Hematopoietic multipotent progenitor cell treated with erythropoietin and hydrocortisone succinate and interleukin-3 and kit ligand, for 17 days (in vitro differentiated cells): ENCODE data around the gene GBF1.

Source experiments
- DNase-seq: peaks from one replicate; pipeline ENCODE4 v3.0.0-alpha.2; 2015; ENCODE audit warnings: low spot score

Gene GBF1

DNA sequence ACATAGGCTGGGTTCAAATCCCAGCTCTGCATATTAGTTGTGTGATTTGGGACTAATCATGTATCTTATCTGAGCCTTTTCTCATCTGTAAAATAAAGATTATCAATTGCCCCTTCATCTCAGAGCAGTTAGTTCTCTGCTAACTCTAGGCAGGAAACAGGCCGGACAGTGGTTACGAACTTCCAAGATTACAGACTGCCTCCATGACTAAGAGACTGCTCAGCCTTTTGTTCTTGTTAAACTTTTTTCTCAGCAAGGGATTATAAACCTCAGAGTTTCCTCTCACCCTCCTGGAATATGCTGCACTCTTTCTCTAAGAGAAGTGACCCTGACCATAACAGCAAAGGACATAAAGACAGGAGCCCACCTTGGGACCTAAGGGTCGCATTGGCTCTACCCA, 97.6 kb downstream of the GBF1 start:
- DNase-seq, result no peak

DNA sequence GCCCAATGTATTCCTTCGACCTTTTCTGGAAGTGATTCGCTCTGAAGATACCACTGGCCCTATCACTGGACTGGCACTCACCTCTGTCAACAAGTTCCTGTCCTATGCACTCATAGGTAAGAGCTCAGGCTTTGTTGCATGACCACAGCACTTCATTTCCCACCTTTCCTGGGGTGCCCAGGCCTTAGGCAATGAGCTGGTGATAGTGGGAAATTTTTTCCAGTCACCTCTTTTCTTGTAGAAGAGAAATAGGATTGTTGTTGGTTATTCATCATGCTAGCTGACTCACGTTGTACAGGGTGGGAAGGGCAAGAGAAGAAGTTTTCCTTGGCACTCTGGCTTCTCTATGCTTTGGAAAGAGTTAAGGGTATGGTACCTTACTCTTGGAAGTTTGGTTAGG, 98.7 kb downstream of the GBF1 start:
- no peak for DNase-seq

DNA sequence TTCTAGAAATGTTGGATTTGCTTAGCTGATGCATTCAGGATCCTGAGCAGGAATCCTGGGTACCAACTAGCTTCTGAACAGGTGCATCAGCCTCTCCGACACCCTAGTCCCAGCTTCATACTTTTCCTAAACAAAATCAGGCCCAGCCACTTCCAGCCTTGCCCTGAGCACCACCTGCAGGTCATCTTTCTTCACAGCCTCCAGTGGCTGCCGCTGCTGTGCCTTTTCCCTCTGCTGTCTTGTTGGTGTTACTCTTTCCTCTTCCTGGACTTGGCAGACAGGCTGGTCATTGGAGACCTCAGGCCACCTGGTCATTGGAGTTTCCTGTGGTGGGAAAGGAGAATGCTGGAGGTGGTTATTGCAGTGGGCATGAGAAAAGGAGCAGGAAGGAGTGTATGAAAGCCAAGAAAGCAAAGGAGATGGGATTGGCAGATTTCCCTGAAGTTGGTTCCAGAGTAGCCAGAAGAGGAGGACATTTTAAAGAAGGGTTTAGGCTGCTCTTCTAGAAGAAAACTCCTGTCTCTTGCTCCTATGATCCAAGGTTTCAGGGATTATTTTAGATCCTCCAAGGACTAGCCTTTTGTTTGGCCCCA, 102.0 kb downstream of the GBF1 start:
- DNase-seq, result peak; percentile 36

DNA sequence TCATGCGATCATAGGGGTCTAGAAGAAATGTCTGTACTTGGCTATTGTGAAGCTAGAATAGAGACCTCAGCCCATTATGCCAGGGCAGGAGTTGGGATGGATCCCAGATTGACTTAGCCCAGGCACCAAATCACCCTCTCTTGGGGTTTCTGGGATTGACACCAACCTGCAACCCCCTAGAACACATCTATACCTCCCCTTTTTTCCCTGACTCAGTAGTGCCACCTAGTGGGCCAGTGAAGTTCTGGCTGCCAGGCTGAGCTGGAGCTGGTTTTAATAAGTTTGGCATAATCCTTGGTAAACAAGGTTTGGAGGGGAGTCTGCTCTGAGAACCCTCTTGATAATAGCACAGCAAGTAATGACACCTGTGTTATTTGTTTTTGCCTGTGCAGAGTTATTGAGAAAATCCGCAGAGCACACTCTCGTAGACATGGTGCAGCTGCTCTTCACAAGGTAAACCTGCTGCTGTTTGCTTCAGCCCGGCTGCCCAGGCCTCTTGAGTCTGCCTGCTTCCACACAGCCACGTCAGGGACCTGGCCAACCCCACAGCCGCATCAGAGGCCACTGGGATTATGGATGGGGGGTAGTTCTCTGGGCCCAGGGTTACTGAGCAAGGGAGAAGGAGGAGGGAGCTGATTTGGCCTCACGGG, 106.9 kb downstream of the GBF1 start:
- peak; percentile 85 for DNase-seq

DNA sequence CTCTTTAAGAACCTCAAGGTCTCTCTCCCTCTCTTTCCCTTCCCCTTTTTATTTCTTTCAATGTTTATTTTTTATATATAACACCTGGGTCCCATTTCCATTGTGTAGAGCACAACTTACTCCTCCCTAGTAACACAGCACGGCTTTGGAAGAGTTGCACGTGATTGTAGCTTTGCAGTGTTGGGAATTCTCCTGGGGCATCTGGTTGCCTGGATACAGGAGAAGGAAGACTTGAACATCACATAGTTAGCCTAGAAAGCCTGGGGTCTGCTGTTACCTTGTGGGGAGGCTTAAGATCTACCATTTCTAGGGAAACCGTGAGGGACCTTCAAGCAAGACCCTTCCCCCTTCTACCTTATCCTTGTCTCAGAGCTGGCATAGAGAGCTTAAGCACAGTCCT, 109.1 kb downstream of the GBF1 start:
- no peak for DNase-seq

DNA sequence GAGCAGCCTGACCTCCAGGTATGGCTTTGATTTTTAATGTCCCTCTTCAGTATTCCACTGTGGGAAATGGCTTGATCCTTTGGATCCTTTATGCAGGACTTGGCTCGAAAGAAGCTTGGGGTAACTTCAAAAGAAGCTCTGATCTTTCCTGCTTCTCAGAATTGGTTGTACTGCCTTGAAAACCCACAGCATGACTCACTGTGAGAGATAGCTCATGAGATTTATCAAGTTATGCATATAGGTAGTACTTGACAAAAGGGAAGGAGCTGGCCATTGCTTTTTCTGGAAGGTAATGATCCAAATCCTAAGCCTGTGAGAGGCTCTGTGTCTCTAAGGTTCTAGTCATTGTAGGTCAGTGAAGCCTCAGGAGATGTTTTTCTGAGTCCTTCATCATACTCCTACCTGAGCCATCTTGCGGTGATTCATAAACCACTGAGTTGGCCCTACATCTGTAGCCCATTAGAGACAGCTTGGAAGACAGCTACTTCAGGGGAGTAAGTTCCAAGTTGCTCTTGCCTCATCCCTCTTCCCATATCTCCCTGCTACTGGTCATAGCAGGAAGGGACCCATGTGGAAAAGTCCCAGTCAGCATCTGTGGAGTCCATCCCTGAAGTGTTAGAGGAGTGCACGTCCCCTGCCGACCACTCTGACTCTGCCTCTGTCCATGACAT, 113.5 kb downstream of the GBF1 start:
- DNase-seq, result no peak

DNA sequence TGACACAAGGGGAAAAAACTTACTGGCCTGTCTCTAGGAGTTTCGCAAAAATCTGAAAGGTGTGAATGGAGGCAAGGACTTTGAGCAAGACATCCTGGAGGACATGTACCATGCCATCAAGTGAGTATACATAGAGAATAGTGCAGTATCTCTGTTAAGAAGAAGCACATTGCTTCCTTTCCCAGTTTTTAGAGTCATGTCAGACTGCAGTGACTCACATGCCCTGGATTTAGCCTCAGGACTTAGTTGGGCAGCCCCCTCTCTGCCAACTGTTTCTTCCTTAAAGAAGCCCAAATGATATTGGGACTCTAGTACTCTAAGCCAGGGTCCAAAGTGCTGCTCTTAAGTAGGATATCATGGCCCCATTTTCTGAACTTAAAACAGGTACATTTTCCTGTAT, 122.1 kb downstream of the GBF1 start:
- no peak for DNase-seq

DNA sequence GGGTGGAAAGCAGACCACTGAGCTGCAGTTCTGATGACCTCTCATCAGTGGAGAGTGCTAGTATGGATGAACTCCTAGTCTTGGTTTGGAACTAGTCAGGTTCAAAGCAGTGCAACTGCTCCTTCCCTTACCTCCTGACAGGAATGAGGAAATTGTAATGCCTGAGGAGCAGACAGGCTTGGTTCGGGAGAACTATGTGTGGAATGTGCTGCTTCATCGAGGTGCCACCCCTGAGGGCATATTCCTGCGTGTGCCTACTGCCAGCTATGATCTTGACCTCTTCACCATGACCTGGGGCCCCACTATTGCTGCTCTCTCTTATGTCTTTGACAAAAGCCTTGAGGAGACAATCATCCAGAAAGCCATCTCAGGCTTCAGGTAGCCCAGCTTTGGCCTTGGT, 122.7 kb downstream of the GBF1 start:
- no peak for DNase-seq

DNA sequence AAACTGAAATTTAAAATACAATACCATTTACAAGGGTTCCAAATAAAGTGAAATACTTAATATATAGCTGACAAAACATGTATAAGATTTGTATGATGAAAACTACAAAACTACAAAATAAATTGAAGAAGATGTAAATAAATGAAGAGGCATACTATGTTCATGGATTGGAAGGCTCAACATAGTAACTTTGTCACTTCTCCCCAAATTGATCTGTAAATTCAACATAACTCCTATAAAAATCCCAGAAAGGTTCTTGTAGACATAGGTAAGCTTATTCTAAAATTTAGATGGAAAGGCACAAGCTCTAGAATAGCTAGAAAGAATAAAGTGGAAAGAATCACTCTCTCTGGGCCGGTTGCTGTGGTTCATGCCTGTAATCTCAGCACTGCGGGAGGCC, 126.0 kb downstream of the GBF1 start:
- DNase-seq, result no peak

DNA sequence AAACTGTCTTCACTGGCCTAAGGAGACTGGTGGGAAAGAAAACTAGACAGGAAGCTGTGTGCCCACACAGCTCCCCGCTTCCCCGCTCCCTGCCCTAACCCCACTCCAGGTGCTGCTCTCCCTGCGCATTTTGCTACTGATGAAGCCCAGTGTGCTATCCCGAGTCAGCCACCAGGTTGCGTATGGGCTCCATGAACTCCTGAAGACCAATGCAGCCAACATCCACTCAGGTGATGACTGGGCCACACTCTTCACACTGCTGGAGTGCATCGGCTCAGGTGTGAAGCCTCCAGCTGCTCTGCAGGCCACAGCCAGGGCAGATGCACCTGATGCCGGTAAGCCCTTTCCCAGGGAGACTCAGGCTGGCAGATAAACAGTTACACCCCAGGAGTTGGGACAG, 129.9 kb downstream of the GBF1 start:
- no peak for DNase-seq

DNA sequence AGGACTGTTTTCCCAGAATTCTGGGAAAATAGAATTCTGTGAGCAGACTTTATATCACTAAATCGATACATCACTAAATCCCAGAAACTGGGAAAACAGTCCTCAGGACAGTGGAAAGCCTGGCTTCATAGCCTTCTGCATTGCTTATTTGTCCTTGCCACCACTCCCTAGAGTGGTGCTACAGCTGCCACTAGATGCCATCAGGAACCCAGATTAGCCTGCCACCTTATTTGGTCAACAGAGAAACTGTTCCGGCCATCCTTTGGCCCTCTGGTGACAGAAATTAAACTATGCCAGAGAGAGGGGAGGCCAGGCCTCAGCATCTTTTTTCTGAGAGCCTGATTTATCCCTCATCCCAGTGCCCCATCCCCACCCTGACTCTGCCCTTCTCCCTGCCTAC, 130.5 kb downstream of the GBF1 start:
- no peak for DNase-seq

DNA sequence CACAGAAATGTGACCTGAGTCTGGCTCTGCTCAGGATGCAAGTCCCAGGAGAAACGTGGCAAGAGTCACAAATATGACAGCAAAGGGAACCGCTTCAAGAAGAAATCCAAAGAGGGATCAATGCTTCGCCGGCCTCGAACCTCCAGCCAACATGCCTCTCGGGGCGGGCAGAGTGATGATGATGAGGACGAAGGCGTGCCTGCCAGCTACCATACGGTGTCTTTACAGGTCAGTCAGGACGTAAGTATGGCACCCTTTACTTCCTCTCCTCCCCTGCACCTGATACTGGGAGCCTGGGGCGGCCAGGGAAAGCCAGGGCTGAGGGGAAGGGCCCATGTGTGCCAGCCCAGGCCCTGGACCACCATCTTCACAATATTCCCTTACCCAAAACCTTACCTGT, 131.6 kb downstream of the GBF1 start:
- no peak for DNase-seq

DNA sequence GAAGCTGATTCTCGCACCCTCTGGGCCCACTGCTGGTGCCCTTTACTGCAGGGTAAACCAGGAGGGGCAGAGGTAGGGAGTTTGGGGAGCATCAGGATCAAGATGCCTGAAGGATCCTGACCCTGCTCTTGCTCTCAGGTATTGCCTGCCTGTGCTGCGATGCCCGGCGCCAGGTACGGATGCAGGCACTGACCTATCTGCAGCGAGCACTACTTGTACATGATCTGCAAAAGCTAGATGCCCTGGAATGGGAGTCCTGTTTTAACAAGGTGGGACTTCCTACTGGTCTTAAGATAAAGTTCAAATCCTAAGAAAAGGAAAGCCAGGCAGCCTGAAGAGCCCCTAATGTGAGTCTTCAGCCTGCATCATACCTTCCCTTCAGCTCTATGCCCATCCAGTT, 134.1 kb downstream of the GBF1 start:
- DNase-seq, result no peak

DNA sequence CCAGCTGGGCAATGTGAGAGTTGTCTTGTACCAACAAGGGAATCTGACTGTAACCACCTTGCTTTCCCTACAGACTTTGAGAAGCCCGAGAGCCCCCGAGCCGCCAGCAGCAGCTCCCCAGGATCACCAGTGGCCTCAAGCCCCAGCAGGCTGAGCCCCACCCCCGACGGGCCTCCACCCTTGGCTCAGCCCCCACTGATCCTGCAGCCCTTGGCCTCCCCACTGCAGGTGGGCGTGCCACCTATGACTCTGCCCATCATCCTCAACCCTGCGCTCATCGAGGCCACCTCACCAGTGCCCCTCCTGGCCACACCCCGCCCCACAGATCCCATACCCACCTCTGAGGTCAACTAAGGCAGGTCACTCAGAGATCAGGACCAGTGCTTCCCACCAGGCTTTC, 136.7 kb downstream of the GBF1 start:
- DNase-seq, result no peak

DNA sequence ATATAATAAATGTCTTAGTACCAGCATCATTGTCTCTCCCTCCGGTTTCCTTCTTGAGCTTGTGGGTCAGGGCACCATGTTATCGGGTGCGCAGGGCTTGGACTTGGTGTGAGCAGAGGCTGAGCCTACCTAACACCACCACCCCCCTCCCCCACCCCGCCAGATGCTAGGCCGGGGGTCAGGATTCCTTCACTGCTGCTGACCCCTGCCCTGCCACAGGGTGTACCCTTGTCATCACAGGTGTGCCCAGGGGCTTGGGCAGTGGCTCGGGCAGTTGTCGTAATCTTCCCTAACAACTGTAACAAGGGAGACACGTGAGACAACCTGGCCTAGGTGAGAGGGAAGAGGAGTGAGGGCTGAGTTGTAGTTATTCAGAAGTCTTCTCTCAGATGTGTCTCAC, 137.5 kb downstream of the GBF1 start:
- DNase-seq, result no peak

DNA sequence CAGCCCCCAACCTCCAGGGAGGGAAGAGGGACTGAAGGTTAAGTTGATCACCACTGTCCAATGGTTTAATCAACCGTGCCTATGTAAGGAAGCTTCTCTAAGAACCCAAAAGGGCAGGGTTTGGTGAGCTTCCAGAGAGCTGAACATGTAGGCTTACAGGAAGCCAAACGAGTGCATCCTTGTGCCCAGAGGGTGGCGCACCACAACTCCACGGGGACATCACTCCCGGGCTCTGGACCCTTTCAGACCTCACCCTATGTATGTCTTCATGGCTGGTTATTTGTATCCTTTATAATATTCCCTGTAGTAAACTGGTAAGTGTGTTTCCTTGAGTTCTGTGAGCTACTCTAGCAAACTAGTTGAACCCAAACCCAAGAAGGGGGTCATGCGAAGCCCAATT, 138.7 kb downstream of the GBF1 start:
- DNase-seq, result peak; percentile 16

DNA sequence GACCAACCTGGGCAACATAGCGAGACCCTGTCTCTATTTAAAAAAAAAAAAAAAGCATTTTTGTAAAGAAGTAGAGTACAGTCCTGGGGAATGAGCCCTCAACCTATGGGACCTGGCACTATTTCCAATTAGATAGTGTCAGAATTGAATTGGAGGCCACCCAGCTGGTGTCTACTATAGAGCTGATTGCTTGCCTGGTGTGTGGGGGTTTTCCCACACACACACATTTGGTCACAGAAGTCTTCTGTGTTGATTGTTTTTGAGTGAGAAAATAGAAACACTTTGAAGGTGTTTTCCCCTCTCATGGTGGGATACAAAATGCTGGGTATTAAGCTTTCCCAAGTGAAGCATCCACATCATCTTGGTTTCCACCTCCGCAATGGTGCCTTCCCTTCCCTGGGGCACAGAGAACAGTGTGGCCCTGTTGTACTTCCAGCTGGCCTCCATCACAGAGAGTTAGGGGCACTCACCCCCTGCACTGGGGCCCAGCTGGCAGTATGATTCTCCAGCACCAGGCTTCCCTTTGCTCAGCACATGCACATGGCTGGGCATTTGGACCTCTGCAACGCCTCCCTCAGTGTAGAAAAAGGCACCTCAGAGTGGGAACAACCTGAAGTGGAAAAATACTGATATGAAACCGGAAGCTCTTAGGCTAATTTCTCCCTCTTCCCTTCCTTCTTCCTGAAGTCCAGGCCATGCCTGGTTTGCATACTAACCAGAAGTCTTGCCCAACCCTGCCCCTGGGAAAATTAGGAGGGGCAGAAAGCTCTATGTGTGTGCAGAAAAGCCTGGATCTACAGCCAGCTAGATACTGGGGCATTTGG, 139.5 kb downstream of the GBF1 start:
- DNase-seq, result no peak

DNA sequence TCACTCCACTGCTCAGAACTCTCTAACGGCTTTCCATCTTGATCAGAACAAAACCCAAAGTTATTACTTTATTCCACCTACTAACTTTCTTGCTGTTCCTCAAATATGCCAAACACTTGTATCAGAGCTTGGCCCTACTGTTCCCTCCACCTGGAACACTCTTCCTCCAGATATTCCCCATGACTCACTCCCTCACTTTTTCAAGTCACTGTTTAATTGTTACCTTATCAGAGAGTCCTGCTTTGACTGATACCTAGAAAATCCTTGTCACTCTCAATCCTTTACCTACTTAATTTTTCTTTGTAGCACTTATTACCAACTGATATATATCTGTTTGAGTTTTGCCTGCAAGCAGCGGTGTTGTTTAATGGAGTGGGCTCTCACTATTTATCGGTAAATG, 144.6 kb downstream of the GBF1 start:
- DNase-seq, result no peak

DNA sequence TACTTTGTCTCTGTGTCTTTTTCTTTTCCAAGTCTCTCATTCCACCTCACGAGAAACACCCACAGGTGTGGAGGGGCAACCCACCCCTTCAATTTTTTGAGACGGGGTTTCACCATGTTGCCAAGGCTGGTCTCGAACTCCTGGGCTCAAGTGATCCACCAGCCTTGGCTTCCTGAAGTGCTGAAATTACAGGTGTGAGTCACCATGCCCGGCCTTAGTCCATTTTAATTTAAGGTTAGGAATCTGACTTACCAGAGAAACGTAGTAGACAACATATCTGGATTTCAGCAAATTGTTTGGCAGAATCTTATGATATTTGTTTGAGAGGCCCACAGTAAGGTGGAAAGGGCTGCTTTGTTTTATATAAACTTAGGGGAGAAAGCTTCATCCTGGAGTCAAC, 147.0 kb downstream of the GBF1 start:
- no peak for DNase-seq

DNA sequence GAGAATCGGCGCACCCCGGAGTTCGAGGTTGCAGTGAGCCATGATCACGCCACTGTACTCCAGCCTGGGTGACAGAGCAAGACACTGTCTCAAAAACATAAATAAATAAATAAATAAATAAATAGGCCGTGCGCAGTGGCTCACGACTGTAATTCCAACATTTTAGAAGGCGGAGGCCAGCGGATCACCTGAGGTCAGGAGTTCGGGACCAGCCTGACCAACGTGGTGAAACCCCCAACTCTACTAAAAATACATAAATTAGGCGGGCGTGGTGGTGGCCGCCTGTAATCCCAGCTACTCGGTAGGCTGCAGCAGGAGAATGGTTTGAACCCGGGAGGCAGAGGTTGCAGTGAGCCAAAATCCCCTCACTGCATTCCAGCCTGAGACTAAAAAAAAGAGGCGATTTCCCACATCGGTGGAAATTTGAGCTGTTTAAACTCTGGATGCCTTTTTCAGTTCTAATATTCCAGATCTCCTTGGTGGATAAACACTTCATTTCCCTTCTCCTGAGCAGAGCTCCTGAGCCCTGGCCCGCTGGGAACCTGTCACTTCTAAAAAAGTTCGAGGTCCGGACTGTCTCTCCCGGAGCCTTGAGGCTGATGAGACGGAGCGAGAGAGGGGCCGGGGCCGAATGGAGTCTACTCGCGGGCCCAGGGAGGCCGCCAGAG, 148.2 kb downstream of the GBF1 start:
- DNase-seq, result no peak

DNA sequence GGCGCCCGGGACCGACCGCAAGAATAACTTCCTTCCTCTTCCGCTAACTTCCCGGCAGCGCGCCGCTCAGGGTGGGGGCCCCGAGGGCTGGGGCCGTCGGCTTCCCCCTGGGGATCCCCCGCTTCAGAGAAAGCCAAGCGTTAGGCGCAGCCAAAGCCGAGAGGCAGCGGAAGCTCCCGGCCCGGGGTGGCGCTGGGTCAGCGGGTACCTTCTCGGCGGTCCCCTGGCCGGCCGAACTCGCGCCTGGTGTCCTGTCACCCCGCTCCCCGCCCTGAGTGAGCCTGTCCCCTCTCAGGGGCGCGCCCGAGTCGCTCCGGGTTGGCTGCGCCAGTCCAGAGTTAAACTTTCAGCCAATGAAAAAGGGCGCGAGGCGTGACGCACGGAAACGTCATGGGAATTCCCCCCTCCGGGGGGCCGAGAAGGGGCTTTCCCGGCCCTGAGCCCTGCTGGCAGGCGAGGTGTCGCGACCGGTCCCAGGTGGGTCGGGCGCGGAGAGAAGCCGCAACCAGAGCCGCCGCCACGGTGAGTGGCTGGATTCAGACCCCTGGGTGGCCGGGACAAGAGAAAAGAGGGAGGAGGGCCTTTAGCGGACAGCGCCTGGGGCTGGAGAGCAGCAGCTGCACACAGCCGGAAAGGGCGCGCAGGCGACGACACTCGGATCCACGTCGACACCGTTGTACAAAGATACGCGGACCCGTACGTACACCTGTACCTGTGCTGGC, 148.9 kb downstream of the GBF1 start:
- DNase-seq, result peak; percentile 97
